Sigmoid colon (tissue), 4 donors: Measurements from ENCODE around the gene CRKL.

Source experiments
- CTCF ChIP-seq, 4 experiments: fragments of 450-650 bp in 3 of 4; fragments of 200-600 bp in 1 of 4; IDR thresholded peaks; one replicate each; pipeline ENCODE4 v1.5.1; 2016 to 2019; ENCODE audit warnings: antibody characterized with exemption in 4 of 4, mild to moderate bottlenecking in 3 of 4, moderate library complexity in 2 of 4
- POLR2A ChIP-seq, 2 donors: fragments of 450-650 bp; IDR thresholded peaks; one replicate each; pipeline ENCODE4 v1.6.1; 2016; ENCODE audit warnings: antibody characterized with exemption in 2 of 2, mild to moderate bottlenecking in 2 of 2, moderate library complexity in 2 of 2
- POLR2AphosphoS5 ChIP-seq, 4 donors: sonication (generic); formaldehyde crosslinking; IDR thresholded peaks; one replicate each; pipeline ENCODE4 v1.6.1; 2017; ENCODE audit warnings: antibody characterized with exemption in 4 of 4

- no peak for TF ChIP-seq POLR2A (IDR thresholded peaks at IDR 0.05)
- no peak for TF ChIP-seq CTCF (IDR thresholded peaks at IDR 0.05)
- no peak for TF ChIP-seq POLR2AphosphoS5 (IDR thresholded peaks at IDR 0.05)
Measured at GRCh38 chr22:20963201-20964052, 46.2 kb downstream of the CRKL start.
